IPS-15b (cell line): ENCODE results near the gene TBC1D16.

Source experiments
- H3K27me3 ChIP-seq: one replicate; pipeline ENCODE4 v1.6.1; 2013; ENCODE audit warnings: low read length; ENCODE audit not compliant: control insufficient read depth, insufficient read depth
- H3K36me3 ChIP-seq: one replicate; pipeline ENCODE4 v1.6.1; 2013; ENCODE audit warnings: low read length; ENCODE audit not compliant: control insufficient read depth, insufficient read depth
- H3K4me1 ChIP-seq: one replicate; pipeline ENCODE4 v1.6.1; 2013; ENCODE audit warnings: mild to moderate bottlenecking, low read length; ENCODE audit not compliant: control insufficient read depth, insufficient read depth
- H3K4me3 ChIP-seq: one replicate; pipeline ENCODE4 v1.5.1; 2013; ENCODE audit warnings: low read depth, low read length
- H3K9ac ChIP-seq: one replicate; pipeline ENCODE4 v1.6.1; 2013; ENCODE audit warnings: low read depth, mild to moderate bottlenecking, low read length
- H3K9me3 ChIP-seq: one replicate; pipeline ENCODE4 v1.6.1; 2013; ENCODE audit warnings: mild to moderate bottlenecking, low read length; ENCODE audit not compliant: control insufficient read depth, insufficient read depth

TBC1D16 gene

DNA sequence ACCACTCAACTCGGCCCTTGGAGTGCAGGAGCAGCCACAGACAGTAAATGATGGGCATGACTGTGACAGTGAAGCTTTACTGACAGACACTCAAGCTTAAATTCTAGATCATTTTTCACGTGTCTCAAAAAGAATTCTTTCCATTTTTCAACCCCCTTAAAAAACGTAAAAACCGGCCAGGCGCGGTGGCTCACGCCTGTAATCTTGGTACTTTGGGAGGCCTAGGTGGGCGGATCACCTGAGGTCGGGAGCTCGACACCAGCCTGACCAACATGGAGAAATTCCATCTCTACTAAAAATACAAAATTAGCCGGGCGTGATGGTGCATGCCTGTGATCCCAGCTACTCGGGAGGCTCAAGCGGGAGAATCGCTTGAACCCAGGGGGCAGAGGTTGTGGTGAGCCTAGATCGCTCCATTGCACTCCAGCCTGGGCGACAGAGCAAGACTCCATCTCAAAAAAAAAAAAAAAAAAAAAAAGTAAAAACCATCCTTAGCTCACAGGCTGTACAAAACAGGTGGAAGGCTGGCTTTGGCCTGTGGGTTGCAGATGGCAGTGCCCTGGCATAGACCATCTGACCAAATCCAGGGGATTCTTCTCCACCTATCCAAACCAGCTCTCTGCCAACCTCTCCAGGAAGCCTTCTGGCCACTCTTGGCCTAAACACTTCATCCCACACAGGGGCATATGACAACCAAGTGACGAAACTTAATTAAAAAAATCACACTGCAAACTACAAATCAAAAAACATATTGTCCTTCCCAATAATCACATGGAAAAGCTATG, 18.3 kb downstream of the TBC1D16 start:
- no peaks in the 10 kb centered on the region for H3K27me3 ChIP-seq
- H3K9ac ChIP-seq = no peak overlapping the region
- H3K4me3 ChIP-seq = no peak overlapping the region
- peaks cover 2% of the 10 kb centered on the region for H3K4me1 ChIP-seq
- H3K9me3 ChIP-seq = no peaks in the 10 kb centered on the region
- H3K36me3 ChIP-seq = no peaks in the 10 kb centered on the region

DNA sequence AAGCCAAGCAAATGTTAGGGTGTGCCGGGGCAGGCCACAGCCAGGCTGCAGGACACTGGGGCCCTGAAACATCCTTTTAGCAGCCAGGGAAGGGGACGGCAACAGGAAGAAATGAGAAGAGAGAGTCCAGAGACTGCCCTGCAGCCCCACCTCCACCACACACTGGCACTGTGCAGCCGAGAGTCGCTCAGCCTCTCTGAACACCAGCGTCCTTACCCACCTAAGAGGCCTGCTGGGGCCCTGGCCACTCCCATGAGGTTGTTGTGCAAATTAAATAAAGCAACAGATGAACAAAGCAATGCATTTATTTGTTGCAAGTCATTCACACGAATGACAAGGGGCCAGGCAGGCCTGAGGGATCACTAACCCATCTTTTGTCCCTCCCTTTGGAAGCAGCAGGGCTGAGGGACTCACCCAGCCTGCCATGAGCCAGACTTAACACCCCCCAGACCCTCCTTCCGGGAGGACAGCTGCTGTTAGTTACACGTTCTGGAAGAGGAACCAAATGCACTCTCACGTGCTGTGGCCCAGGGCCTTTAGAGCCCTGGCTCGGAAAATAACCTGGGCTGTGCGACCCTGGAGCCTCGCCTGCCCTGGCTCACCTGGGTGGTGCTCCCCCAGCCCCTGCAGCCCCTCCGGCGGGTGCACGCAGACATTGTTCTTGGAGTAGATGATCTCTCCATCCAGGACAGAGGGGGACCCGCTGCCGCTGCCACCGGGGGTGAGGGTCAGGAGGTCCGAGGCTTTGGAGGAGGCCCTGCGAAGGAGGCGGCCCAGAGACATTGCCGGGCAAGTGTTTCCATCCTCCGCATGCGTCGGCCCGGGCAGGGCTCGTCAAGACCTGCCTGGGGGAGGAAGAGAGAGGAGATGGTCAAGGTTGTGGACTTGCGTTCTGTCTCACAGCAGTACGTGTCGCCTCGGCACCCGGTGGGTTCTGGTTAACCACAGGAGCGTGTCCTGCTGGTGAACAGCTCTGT, 22.6 kb downstream of the TBC1D16 start:
- H3K27me3 ChIP-seq = no peaks in the 10 kb centered on the region
- no peak overlapping the region for H3K4me3 ChIP-seq
- H3K4me1 ChIP-seq = peaks cover 2% of the 10 kb centered on the region
- H3K36me3 ChIP-seq = peaks cover 7% of the 10 kb centered on the region
- H3K9me3 ChIP-seq = no peaks in the 10 kb centered on the region
- H3K9ac ChIP-seq = no peak overlapping the region

GRCh38 chr17:80011989-80012555, 23.6 kb downstream of the TBC1D16 start:
- no peaks in the 10 kb centered on the region for H3K9me3 ChIP-seq
- H3K27me3 ChIP-seq = no peaks in the 10 kb centered on the region
- peak overlapping the region; percentile 24 for H3K9ac ChIP-seq
- H3K4me3 ChIP-seq = no peak overlapping the region
- H3K4me1 ChIP-seq = peaks cover 2% of the 10 kb centered on the region
- peaks cover 14% of the 10 kb centered on the region for H3K36me3 ChIP-seq

DNA sequence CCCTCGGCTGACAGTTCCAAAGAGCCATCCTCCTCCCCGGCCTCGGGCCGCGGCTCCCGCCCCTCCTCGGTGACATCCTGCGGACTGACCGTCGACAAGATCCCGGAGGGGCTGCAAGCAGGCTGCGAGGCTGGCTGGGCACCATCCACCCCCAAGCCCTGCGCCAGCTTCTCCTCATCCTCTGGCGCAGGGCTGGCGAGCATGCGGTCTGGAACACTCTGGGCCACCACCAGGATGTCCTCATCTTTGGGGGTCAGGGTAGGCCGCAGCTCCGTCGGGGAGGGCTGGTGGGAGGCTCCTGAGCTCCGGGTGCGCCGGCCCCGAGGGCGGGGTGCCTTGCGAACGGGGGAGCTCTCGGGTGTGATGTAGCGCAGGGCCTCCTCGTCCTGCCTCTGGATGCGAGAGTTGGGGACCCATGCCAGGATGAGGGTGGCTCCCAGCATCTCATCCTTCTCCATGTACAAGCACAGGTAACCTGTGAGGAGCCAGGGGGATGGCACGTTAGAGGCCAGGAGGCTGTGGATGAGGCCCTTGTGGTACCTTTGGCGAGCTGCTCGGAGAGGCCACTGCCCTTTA, 25.3 kb downstream of the TBC1D16 start:
- no peaks in the 10 kb centered on the region for H3K9me3 ChIP-seq
- H3K9ac ChIP-seq = no peak overlapping the region
- H3K36me3 ChIP-seq = peaks cover 14% of the 10 kb centered on the region
- H3K4me3 ChIP-seq = no peak overlapping the region
- peaks cover 2% of the 10 kb centered on the region for H3K4me1 ChIP-seq
- no peaks in the 10 kb centered on the region for H3K27me3 ChIP-seq

DNA sequence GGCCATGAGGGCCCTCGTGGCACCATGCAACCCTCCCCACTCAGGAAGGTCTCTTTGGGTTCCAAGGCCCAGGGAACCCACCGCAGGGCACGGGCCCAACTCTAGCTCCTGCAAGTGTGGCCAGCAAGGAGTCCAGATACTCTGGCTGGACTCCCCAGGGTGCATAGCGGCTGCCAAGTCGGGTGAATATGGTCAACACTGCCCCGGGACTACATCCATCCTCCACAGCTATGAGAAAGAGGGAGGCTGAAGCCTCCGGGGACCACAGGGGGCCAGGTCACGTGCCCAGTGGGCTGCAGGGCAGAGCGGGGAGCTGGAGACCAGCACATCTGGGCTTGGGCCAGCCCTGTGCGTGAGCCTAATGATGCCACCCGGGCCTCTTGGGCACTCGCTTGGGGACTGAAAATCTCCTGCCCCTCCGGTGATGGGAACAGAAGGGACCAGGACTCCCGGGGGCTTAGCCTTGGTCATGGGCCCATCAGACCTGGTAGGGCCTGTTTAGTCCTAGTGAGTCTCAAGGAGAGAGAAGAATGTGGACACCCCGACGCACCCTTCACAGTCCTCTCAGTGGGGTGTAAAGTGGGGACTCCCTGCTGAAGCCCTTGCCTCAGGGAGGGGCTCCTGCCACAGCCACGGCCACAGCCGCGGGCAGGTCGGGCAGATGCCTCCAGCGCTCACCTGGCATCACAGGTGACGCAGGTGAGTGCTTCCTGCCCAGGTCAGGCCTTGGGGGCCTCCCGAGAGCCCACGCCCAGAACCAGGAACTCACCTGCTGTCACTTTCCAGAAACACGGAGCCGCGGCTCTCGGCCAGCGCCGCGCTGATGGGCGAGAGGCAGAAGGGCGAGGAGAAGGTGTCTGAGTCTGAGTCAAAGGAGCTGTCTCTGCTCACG, 26.0 kb downstream of the TBC1D16 start:
- no peaks in the 10 kb centered on the region for H3K27me3 ChIP-seq
- peaks cover 14% of the 10 kb centered on the region for H3K36me3 ChIP-seq
- H3K9ac ChIP-seq = no peak overlapping the region
- H3K9me3 ChIP-seq = no peaks in the 10 kb centered on the region
- no peak overlapping the region for H3K4me3 ChIP-seq
- peaks cover 2% of the 10 kb centered on the region for H3K4me1 ChIP-seq

GRCh38 chr17:80008848-80009247, 26.8 kb downstream of the TBC1D16 start:
- Histone ChIP-seq H3K4me1 (peaks cover 2% of the 10 kb centered on the region), H3K4me3 (no peak overlapping the region), H3K9ac (no peak overlapping the region), H3K36me3 (peaks cover 14% of the 10 kb centered on the region), H3K27me3 (no peaks in the 10 kb centered on the region), H3K9me3 (no peaks in the 10 kb centered on the region)

DNA sequence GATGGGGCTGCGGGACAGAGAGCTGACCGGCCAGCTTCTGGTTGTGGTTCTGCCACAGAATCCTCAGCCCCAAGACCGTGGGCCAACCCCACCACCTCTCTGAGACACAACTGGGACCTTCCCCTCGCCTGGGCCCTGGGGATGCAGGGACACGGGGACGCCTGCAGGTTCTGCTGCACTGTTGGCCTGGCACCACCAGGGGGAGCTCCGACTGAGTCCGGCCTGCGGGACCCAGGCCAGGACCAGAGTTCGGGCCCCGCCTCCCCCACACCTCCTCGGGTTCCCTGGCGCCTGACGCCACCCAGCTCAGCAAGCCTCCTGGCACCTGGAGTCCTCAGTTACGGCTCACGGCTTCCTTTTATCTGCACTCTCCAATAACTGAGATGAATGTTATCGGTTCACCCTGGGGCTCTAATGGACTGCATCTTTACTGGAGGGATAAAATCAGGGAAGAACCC, 27.3 kb downstream of the TBC1D16 start:
- no peak overlapping the region for H3K4me3 ChIP-seq
- no peaks in the 10 kb centered on the region for H3K27me3 ChIP-seq
- no peak overlapping the region for H3K9ac ChIP-seq
- H3K9me3 ChIP-seq = no peaks in the 10 kb centered on the region
- H3K36me3 ChIP-seq = peaks cover 14% of the 10 kb centered on the region
- H3K4me1 ChIP-seq = peaks cover 2% of the 10 kb centered on the region

- H3K9me3 ChIP-seq = no peaks in the 10 kb centered on the region
- H3K36me3 ChIP-seq = peaks cover 14% of the 10 kb centered on the region
- H3K4me3 ChIP-seq = no peak overlapping the region
- peaks cover 2% of the 10 kb centered on the region for H3K4me1 ChIP-seq
- H3K9ac ChIP-seq = no peak overlapping the region
- no peaks in the 10 kb centered on the region for H3K27me3 ChIP-seq
Measured at GRCh38 chr17:80007939-80008338, 27.7 kb downstream of the TBC1D16 start.

- Histone ChIP-seq H3K4me3 (no peak overlapping the region), H3K9me3 (no peaks in the 10 kb centered on the region), H3K27me3 (no peaks in the 10 kb centered on the region), H3K36me3 (peaks cover 18% of the 10 kb centered on the region), H3K4me1 (no peaks in the 10 kb centered on the region), H3K9ac (no peak overlapping the region)
Measured at GRCh38 chr17:80006811-80007752, 28.6 kb downstream of the TBC1D16 start.

GRCh38 chr17:80006339-80006720, 29.3 kb downstream of the TBC1D16 start:
- Histone ChIP-seq H3K9me3 (no peaks in the 10 kb centered on the region), H3K4me1 (no peaks in the 10 kb centered on the region), H3K27me3 (no peaks in the 10 kb centered on the region), H3K36me3 (peaks cover 15% of the 10 kb centered on the region), H3K9ac (no peak overlapping the region), H3K4me3 (peak overlapping the region; percentile 57)
